Measurements from ENCODE around the gene TEN1.

- TF ChIP-seq CTCF (IDR thresholded peaks at IDR 0.05; ENCODE audit: low read depth, low read length) (no peak), EZH2phosphoT487 (IDR thresholded peaks at IDR 0.05; ENCODE audit: low read depth) (no peak)
Measured at GRCh38 chr17:75943491-75943890, 35.5 kb upstream of the TEN1 start.
